ENCODE results near the gene C22orf39. TPM values are rescaled to one million over a fixed set of nuclear protein-coding genes. Genes with fewer than 3 reads are reported as not detected.

Gene C22orf39
- total and polyA plus RNA-seq, 4 donors, result 11.3 to 22.4 (median 13.5) TPM

DNA sequence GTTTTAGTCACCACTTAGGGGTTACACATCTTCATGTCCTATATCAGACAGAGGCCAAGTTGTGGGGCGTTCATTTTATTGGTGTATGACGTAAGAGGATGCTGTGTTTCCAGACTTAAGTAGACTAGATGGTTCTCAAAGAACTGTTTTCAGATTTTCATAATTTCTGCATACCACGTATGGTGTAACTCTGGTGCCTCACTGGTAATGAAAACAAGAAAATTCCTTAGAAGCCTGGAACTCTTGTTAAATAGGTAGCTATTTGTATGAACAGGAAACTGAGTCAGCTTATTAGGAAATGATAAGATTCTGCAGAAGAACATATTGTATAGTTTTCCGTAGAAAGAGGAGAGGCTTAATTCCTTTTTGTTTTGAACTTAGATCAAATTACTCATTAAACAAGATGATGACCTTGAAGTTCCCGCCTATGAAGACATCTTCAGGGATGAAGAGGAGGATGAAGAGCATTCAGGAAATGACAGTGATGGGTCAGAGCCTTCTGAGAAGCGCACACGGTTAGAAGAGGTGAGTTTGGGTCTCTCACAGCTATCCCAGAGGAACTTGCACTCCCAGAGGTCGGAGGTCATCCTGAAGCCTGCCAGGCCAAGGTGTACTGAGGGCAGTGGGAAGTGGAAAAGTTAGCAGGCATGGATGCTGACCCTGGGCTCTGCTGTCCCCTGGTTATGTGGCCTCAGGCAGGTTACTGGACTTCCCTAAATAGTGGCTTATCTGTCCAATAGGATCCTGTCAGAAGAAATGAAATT, 36.2 kb upstream of the C22orf39 start:
- H3K9ac ChIP-seq (ENCODE audit: low read depth in 1 of 2, low read length in 2 of 2), result no peak overlapping the region
- TF ChIP-seq NR2F2 (IDR thresholded peaks at IDR 0.05) (no peak), RAD21 (IDR thresholded peaks at IDR 0.05) (no peak), FOXA2 (IDR thresholded peaks at IDR 0.05) (no peak), SP1 (IDR thresholded peaks at IDR 0.05) (no peak), TAF1 (conservative IDR thresholded peaks at IDR 0.05) (no peak)
- TF ChIP-seq, protein P1, sequence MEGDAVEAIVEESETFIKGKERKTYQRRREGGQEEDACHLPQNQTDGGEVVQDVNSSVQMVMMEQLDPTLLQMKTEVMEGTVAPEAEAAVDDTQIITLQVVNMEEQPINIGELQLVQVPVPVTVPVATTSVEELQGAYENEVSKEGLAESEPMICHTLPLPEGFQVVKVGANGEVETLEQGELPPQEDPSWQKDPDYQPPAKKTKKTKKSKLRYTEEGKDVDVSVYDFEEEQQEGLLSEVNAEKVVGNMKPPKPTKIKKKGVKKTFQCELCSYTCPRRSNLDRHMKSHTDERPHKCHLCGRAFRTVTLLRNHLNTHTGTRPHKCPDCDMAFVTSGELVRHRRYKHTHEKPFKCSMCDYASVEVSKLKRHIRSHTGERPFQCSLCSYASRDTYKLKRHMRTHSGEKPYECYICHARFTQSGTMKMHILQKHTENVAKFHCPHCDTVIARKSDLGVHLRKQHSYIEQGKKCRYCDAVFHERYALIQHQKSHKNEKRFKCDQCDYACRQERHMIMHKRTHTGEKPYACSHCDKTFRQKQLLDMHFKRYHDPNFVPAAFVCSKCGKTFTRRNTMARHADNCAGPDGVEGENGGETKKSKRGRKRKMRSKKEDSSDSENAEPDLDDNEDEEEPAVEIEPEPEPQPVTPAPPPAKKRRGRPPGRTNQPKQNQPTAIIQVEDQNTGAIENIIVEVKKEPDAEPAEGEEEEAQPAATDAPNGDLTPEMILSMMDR (IDR thresholded peaks at IDR 0.05; ENCODE audit: low read depth, low read length, missing input control), result no peak
- no peaks in the 10 kb centered on the region for H3K27me3 ChIP-seq (ENCODE audit: control insufficient read depth in 4 of 4, insufficient read depth in 4 of 4, low read length in 3 of 4)
- H3K4me1 ChIP-seq (ENCODE audit: control insufficient read depth in 4 of 4, insufficient read depth in 4 of 4, low read length in 3 of 4), result peaks cover 3 to 7% (median 4%) of the 10 kb centered on the region in 4 donors
- no peaks in the 10 kb centered on the region for H3K9me3 ChIP-seq (ENCODE audit: control insufficient read depth in 4 of 4, low read length in 3 of 4)
- no peak for DNase-seq (ENCODE audit: low spot score)
- no peak overlapping the region for H3K4me3 ChIP-seq (ENCODE audit: low read depth in 1 of 3, low read length in 3 of 3)
- H3K27ac ChIP-seq (ENCODE audit: low read depth in 1 of 2, low read length in 2 of 2), result no peak overlapping the region
- WGBS, result 86% methylated on average over 8 of the region's 8 CpGs
- no peaks in the 10 kb centered on the region for H3K36me3 ChIP-seq (ENCODE audit: control insufficient read depth in 4 of 4, insufficient read depth in 3 of 4, low read depth in 1 of 4, low read length in 3 of 4)

DNA sequence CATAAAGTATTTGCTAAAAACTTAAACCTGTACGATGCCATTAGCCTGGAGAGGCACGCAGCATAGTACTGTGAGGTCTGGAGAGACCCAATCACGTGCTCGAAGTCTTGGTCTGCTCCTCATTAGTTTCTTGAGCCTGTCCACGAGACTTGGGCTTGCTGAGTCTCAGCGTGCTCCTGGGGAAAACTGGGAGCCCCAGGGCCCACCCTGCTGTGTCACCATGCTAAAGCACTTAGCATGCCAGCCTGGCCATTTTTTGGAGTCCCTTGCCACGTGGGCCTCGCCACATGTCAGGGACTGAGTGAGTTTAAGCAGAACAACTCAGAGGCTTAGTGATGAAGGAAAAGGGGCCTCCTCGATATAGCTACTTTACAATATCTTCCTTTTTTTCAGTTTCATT, 34.8 kb upstream of the C22orf39 start:
- no peak for DNase-seq (ENCODE audit: low spot score)

More for the DNA sequence above, 34.8 kb upstream of the C22orf39 start:
- no peak overlapping the region for H3K27ac ChIP-seq (ENCODE audit: low read depth in 1 of 2, low read length in 2 of 2)
- 96% methylated on average over 9 of the region's 9 CpGs for WGBS
- H3K4me1 ChIP-seq (ENCODE audit: control insufficient read depth in 4 of 4, insufficient read depth in 4 of 4, low read length in 3 of 4), result peaks cover 3 to 16% (median 15%) of the 10 kb centered on the region in 4 donors
- TF ChIP-seq REST (IDR thresholded peaks at IDR 0.05) (no peak), SP1 (IDR thresholded peaks at IDR 0.05) (no peak), FOXA2 (IDR thresholded peaks at IDR 0.05) (no peak), HNF4A (conservative IDR thresholded peaks at IDR 0.05) (no peak), MAX (IDR thresholded peaks at IDR 0.05) (no peak), FOXA1 (IDR thresholded peaks at IDR 0.05) (no peak), RXRA (IDR thresholded peaks at IDR 0.05) (no peak), HNF4G (IDR thresholded peaks at IDR 0.05) (no peak), JUND (IDR thresholded peaks at IDR 0.05) (no peak), RAD21 (IDR thresholded peaks at IDR 0.05) (no peak), EGR1 (IDR thresholded peaks at IDR 0.05; ENCODE audit: low read depth in 2 of 2) (no peak), YY1 (IDR thresholded peaks at IDR 0.05) (no peak), ATF3 (IDR thresholded peaks at IDR 0.05) (no peak), NR2F2 (IDR thresholded peaks at IDR 0.05) (no peak), GABPA (IDR thresholded peaks at IDR 0.05 in 1 of 2, conservative IDR thresholded peaks at IDR 0.05 in 1 of 2) (no peak), TAF1 (conservative IDR thresholded peaks at IDR 0.05) (no peak)
- TF ChIP-seq, protein P2, sequence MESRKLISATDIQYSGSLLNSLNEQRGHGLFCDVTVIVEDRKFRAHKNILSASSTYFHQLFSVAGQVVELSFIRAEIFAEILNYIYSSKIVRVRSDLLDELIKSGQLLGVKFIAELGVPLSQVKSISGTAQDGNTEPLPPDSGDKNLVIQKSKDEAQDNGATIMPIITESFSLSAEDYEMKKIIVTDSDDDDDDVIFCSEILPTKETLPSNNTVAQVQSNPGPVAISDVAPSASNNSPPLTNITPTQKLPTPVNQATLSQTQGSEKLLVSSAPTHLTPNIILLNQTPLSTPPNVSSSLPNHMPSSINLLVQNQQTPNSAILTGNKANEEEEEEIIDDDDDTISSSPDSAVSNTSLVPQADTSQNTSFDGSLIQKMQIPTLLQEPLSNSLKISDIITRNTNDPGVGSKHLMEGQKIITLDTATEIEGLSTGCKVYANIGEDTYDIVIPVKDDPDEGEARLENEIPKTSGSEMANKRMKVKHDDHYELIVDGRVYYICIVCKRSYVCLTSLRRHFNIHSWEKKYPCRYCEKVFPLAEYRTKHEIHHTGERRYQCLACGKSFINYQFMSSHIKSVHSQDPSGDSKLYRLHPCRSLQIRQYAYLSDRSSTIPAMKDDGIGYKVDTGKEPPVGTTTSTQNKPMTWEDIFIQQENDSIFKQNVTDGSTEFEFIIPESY (IDR thresholded peaks at IDR 0.05), result no peak
- TF ChIP-seq, protein P1 (IDR thresholded peaks at IDR 0.05; ENCODE audit: low read depth, low read length, missing input control), result no peak
- no peaks in the 10 kb centered on the region for H3K27me3 ChIP-seq (ENCODE audit: control insufficient read depth in 4 of 4, insufficient read depth in 4 of 4, low read length in 3 of 4)
- H3K36me3 ChIP-seq (ENCODE audit: control insufficient read depth in 4 of 4, insufficient read depth in 3 of 4, low read depth in 1 of 4, low read length in 3 of 4), result no peaks in the 10 kb centered on the region
- H3K9ac ChIP-seq (ENCODE audit: low read depth in 1 of 2, low read length in 2 of 2), result no peak overlapping the region
- no peaks in the 10 kb centered on the region for H3K9me3 ChIP-seq (ENCODE audit: control insufficient read depth in 4 of 4, low read length in 3 of 4)
- H3K4me3 ChIP-seq (ENCODE audit: low read depth in 1 of 3, low read length in 3 of 3), result no peak overlapping the region

All from liver (tissue), 9 donors.